GM18909 (cell line): ENCODE data around the gene MAN1A1.

Experiments used
- ATAC-seq: cut with Tn5 transposase; IDR thresholded peaks from one replicate; pipeline ENCODE4 v1.9.1; 2021; ENCODE audit warnings: mild to moderate bottlenecking; ENCODE audit not compliant: unreplicated experiment, poor library complexity

The MAN1A1 gene

GRCh38 chr6:119278625-119279024, 70.9 kb downstream of the MAN1A1 start:
- ATAC-seq: no peak

DNA sequence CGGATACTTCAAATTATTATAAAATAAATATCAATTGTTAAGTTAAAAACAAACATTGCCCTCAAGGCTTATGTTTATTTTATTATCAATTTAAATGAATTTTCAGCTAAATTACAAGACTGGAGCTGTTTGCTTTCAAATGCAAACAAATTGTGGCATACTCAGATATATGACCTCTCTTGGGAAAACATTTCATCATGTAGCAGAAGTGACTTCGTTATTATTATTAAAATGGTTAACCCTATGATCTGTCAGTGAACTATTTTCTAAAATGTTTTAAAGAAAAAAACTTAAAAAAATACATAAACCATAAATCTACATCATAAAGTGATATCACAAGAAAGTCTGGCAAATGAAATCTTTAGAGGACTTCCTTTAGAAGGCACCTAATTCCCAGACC, 72.5 kb downstream of the MAN1A1 start:
- no peak for ATAC-seq

GRCh38 chr6:119276211-119276610, 73.3 kb downstream of the MAN1A1 start:
- ATAC-seq: no peak

GRCh38 chr6:119274197-119274595, 75.4 kb downstream of the MAN1A1 start:
- no peak for ATAC-seq

GRCh38 chr6:119273272-119274196, 76.0 kb downstream of the MAN1A1 start:
- ATAC-seq: no peak

DNA sequence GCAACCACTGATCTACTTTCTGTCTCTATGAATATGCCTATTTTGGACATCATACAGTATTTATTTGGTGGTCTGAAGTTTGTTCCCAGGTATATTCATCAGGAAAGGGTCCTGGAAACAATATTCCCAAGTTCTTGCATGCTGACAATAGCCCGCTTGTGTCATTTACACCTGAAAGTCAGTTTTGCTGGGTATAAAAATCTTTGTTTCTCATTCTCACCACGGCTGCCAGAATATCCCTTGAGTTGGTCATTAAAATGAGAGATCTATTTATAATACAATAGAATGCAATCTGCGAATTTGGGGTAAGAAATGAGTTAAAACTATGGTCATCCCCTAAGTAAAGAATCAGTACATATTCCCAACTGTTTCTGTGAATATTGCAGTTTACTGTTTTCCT, 79.0 kb downstream of the MAN1A1 start:
- ATAC-seq: no peak

- ATAC-seq: no peak
Observed at GRCh38 chr6:119269266-119270103, 80.1 kb downstream of the MAN1A1 start.

- no peak for ATAC-seq
Observed at GRCh38 chr6:119267126-119267905, 82.2 kb downstream of the MAN1A1 start.

DNA sequence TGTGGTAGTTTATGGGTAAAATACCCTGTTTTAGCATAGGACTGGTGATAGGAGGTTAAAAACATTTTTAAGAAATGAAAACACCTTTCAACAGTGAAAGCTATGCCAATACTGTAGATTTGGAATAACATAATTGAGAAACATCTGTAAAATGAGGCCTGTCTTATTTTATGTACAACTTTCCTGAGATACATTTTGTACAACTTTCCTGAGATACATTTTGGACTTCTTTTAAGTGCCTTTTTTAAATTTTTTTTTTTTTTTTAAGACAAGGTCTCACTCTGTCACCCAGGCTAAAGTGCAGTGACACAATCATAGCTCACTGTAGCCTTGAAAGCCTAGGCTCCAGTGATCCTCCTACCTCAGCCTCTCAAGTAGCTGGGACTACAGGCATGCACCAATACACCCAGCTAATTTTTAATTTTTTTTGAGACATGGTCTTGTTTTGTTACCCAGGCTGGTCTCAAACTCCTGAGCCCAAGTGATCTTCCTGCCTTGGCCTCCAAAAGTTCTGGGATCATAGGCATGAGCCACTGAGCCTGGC, 84.6 kb downstream of the MAN1A1 start:
- ATAC-seq: no peak

GRCh38 chr6:119262612-119263011, 86.9 kb downstream of the MAN1A1 start:
- no peak for ATAC-seq

GRCh38 chr6:119261944-119262284, 87.6 kb downstream of the MAN1A1 start:
- no peak for ATAC-seq

GRCh38 chr6:119259027-119259426, 90.5 kb downstream of the MAN1A1 start:
- peak; percentile 59 for ATAC-seq

GRCh38 chr6:119257726-119258125, 91.8 kb downstream of the MAN1A1 start:
- no peak for ATAC-seq

DNA sequence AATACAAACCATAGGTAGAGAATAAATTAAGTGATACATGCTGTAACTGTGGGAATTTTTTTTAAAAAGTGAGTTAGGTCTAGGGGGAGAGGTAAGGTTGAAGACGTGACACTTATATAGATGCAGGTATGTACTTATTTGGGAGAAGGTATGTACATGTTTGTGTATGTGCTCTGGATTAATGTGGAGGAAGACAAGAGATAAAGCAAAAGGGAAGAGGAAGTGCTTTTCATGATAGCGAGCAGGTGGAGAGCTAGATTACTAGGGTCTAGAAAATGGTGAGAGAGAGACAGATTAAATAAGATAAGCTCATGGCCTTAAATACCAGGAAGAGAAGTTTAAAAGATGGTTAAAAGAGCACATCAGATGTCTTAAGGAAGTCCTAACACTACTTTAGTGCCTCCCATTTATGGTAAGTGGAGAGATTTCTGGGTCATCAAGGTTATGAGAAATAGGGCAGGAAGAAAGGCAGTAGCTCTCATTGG, 92.5 kb downstream of the MAN1A1 start:
- ATAC-seq: no peak

DNA sequence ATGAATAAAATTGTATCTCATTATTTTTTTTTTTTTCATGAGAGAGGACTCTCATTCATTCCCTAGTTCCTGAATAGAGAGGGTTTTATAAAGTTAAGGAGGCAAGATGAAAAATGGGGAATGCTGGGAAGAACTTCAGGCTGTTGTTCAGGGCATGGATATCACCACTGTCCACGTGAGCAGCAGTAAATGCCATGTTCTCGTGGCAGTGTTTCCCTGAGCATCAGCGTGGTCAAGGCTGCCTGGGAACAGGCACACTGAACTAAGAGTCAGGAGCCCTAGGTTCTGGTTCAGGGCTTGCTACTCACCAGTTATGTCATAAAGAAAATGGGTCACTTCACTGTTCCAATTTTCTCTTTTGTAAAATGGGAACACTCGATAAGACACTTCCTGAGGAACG, 93.2 kb downstream of the MAN1A1 start:
- ATAC-seq: no peak

DNA sequence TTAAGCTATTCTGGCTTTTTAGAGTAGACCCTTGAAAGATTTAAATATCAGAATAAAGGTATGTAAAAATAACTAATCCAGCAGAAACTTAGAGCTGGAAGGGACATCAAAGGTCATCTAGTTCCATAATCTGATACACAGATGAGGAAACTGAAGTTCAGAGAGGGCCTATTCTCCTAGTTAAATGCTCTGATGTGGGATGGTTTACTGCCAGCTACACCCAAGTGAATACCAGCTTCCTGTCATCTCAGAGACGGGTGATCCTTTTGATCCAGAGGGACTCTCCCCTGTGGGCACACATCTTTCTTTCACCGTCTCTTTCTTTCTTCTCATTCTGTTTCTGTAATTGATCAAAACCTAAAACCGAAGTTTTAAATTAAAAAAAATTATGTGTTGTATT, 94.1 kb downstream of the MAN1A1 start:
- no peak for ATAC-seq

DNA sequence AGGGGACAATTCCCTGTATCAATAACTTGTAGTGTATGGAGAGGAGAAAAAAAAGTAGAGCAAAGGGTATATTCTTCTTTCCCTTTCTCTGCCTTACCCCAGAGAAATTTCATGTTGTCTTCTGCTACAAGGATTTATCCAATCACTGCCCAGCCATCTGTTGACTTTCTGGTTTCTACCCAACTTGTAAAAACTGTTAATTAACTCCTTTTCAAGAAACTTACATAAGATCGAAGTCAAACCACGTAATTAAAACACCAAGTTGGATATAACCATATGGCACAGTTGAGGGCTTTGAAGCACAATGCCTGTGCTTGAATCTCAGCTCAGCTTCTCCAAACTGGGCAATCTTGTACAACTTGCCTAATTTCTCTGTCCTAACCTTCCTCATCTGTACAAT, 99.5 kb downstream of the MAN1A1 start:
- no peak for ATAC-seq

- ATAC-seq: no peak
Observed at GRCh38 chr6:119249319-119249718, 100.2 kb downstream of the MAN1A1 start.

GRCh38 chr6:119247504-119247903, 102.1 kb downstream of the MAN1A1 start:
- no peak for ATAC-seq

DNA sequence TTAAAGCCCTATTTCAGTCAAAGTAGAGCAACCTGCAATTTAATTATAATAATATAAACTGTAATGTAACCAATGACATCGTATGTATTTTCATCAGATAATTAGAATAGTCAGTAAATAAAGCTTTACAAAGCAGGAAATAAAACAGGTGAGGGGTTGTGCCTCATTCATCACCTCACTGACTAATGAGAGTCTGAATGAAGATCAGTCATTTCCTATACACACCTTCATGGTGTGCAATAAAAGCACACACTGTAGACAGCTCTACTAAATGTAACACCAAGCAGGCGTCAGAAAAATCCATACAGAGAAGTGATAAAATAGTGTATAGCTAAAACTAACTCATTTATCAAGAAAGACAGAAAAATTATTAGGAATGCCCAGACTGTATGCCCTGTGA, 105.9 kb downstream of the MAN1A1 start:
- ATAC-seq: no peak
